Measurements from ENCODE around the gene ERF.
A peak's percentile ranks its signal among the peaks of the same experiment; 100 is the strongest.

Gene ERF

DNA sequence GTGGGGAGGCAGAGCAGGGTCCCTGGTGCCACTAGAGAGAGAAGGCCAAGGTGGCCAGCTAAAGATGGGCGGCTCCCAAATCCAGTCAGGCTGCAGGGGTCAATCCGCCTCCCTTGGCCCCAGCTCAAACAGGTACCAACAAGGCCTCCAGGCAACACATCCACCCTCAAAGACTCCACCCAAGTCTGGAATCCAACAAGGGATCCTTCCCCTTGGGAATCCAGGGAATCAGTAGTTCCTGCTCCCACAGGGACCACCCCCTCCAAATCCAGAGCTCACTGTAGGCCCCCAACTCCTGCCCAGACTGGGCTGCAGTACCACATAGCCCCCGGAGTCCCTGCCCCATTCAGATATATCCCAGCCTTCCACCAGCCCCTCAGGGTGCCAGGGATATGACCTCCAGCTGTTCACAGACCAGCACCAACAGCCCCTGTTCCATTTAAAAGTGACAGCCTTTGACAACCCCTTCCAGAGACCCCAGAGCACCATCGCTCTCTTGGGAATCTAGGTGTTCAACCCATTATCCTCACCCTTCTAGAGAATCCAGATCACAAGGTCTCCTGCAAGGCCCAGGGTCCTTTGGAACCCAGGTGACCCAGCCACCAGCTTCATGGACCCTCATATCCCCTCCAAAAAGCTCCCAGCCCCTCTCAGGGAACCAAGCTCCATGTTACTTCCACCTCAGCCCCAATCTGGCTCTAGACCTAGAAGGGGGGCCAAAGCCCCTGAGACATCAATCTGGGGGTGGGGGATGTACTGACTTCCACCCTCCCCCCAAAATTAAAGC is 3.2 kb downstream of the ERF start:
- DNase-seq (ENCODE audit: low read depth), result no peak
- H3K4me3 ChIP-seq (ENCODE audit: low read length), result peak overlapping the region; percentile 85
- no peak for TF ChIP-seq CTCF (conservative IDR thresholded peaks at IDR 0.05; ENCODE audit: low read depth, low read length)

DNA sequence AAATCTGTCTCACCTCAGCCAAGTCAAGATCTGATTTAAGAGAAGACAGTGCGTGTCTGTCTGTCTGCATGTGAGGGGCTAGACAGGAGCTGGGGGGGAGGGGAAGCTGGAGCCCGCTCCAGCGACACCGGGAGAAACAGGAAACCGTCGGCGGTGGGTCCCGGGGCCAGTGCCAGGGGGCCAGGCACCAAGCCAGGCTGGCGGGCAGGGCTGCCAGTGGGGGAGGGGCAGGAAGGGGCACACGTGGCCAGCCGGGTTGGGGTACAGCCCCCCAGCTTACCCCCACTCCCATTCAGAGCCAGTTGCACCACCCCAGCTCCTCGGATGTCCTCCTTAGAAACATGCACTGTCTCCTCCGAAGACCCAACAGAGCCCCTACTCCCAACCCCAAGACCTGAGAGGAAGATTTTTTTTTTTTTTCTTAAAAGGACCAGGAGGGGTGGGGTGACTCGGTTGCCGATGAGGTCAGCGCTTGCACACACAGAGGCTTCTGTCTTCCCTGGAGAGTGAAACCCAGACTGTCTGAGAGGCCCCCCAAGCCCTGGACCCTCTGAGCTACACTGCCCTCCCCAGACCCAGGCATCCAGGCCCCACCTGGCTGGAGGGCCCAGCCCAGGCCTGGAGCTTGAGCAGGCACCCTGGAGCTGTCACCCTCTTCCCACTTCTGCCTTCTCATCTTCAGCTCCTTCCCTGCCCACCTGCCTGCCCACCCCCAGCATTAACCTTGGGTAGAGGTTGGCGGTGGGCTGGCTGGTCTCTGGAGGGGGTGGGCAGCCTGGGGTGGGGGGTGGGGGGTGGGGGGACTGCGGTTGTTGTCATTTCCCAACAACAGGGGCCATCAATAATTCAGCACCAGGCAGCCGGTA is 4.0 kb downstream of the ERF start:
- no peak for TF ChIP-seq CTCF (conservative IDR thresholded peaks at IDR 0.05; ENCODE audit: low read depth, low read length)
- no peak for DNase-seq (ENCODE audit: low read depth)
- peak overlapping the region; percentile 85 for H3K4me3 ChIP-seq (ENCODE audit: low read length)

- DNase-seq (ENCODE audit: low read depth), result no peak
- no peak for TF ChIP-seq CTCF (conservative IDR thresholded peaks at IDR 0.05; ENCODE audit: low read depth, low read length)
- peak overlapping the region; percentile 85 for H3K4me3 ChIP-seq (ENCODE audit: low read length)
Observed at GRCh38 chr19:42250183-42250665, 4.7 kb downstream of the ERF start.

DNA sequence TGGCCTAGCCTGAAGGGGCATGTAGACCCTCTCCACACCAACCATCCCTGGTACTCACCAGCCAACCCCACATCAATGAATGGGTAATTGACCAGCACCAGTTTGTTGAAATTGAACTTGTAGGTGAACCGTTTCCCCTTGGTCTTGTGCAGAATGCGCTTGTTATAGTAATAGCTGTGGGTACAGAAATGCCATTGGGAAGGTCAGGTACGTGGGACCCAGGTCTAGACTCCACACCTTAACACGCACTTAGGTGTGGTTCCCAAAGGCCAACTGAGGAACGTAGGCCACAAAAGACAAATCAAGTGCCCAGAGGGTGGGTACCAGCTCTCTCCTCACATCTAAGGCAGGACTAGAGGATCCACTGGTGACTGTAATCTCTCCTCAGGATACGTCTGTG is 5.2 kb downstream of the ERF start:
- no peak for DNase-seq (ENCODE audit: low read depth)
- no peak for TF ChIP-seq CTCF (conservative IDR thresholded peaks at IDR 0.05; ENCODE audit: low read depth, low read length)
- no peak overlapping the region for H3K4me3 ChIP-seq (ENCODE audit: low read length)

DNA sequence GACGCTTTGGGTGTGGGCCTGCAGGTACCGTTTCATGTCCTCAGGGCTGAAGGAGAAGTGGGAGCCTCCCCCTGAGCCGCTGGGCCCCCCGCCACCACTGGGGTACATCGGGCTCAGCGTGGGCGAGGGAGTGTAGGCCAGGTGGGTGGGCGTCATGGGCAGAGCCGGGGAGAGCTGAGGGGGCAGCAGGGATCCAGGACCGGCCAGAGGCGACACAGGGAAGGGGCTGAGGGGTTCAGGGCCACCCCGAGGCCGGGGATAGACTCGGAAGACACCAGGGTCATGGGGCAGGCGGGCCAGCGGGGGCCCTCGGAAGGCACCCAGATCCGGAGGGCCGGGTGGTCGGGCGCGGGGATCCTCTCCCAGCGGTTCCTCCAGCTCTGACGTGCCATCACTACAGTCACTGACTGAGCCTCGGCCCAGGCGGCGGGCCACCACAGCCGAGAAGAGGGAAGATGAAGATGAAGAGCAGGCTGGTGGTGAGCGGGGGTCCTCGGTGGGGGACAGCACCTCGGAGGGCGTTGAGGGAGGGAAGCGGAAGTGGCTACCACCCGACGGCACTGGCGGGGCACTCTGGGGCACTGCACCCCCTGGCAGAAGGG is 5.7 kb downstream of the ERF start:
- no peak for TF ChIP-seq CTCF (conservative IDR thresholded peaks at IDR 0.05; ENCODE audit: low read depth, low read length)
- DNase-seq (ENCODE audit: low read depth), result no peak
- H3K4me3 ChIP-seq (ENCODE audit: low read length), result no peak overlapping the region

DNA sequence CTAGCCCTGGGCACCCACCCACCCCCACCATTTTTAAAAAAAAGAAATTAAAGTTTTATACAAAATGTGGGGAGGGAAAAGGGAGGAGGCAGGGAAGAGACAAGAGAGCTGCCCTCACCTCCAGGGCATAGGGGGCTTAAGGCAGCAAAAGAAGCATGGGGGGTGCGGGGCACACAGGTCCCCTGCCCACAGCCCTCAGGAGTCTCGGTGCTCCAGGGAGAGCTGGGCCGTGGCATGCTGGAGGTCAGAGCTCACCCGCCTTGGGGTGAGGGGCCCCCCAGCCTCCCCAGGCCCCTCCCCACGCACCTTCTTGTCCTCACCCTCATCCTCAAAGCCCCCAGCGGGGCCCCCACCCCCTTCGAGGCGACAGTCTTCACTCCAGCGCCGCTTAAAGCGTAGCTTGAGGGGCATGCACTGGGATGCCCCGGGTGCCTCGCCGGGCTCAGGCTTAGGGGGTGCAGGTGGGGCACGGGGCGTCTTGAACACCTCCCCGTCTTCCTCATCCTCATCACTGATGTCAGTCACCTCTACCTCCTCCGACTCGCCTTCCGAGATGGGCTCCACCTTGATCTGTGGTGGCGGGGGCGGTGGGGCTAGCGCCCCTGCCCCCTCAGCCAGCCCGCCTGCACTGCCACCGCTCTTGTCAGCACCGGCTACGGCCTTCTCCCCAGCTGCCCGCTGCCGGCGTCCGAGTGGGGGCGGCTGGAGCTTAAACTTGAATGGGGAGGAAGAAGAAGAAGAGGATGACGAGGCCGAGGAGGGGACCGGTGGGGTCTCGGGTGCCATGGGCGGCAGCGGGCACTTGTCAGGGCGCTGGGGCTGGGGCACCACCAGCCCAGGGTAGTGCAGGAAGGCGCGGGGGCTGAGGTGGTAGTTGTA is 6.4 kb downstream of the ERF start:
- no peak for TF ChIP-seq CTCF (conservative IDR thresholded peaks at IDR 0.05; ENCODE audit: low read depth, low read length)
- no peak for DNase-seq (ENCODE audit: low read depth)
- no peak overlapping the region for H3K4me3 ChIP-seq (ENCODE audit: low read length)

Measured in retinal pigment epithelial cell (primary cell).